ENCODE results near the gene DNAJA1. TPM values are rescaled to one million over a fixed set of nuclear protein-coding genes. Genes with fewer than 3 reads are reported as not detected.

DNAJA1 gene
- total RNA-seq, 1 experiment from 2014 or later, result 74.5 TPM

GRCh38 chr9:33024966-33025571, at the start of gene DNAJA1 (continued):
- TF ChIP-seq USF2 (CRISPR knock-in tag; IDR thresholded peaks at IDR 0.05) (0 out of 2 replicates have a peak, but pooled peaks have one; percentile 20), CREM (CRISPR knock-in tag; IDR thresholded peaks at IDR 0.05) (peak; percentile 88), ZSCAN18 (CRISPR knock-in tag; IDR thresholded peaks at IDR 0.05) (no peak), ATF6 (CRISPR knock-in tag; IDR thresholded peaks at IDR 0.05) (no peak), TEAD4 (CRISPR knock-in tag; IDR thresholded peaks at IDR 0.05) (no peak), HMGXB4 (CRISPR knock-in tag; IDR thresholded peaks at IDR 0.05) (peak; percentile 85; the same call in 1 of the 2 replicates), ETV6 (CRISPR knock-in tag; IDR thresholded peaks at IDR 0.05) (peak; percentile 79; the same call in 1 of the 2 replicates), ARID4B (CRISPR knock-in tag; IDR thresholded peaks at IDR 0.05; ENCODE audit: borderline replicate concordance) (peak; percentile 89; the same call in 1 of the 2 replicates), E2F4 (CRISPR knock-in tag; IDR thresholded peaks at IDR 0.05; ENCODE audit: borderline replicate concordance, low read depth) (no peak), JAZF1 (CRISPR knock-in tag; IDR thresholded peaks at IDR 0.05) (no peak), JUN (CRISPR knock-in tag; IDR thresholded peaks at IDR 0.05) (peak; percentile 69; the same call in 1 of the 2 replicates), NFATC4 (CRISPR knock-in tag; IDR thresholded peaks at IDR 0.05) (no peak), FOXP4 (CRISPR knock-in tag; IDR thresholded peaks at IDR 0.05) (peak; percentile 60; the same call in 1 of the 2 replicates)

Measured in WTC11 (cell line).